ENCODE measurements around the gene ACER2.
"Not testable (repeated sequence)": the region's sequence is repeated elsewhere in the genome, so short reads cannot be mapped to it uniquely, and the experiment has no call there.

The ACER2 gene

GRCh38 chr9:19411316-19411715 lies 2.5 kb downstream of the ACER2 start:
- no peak for ATAC-seq
- TF ChIP-seq BACH2 (CRISPR knock-in tag; IDR thresholded peaks at IDR 0.05; ENCODE audit: borderline replicate concordance) (no peak), OSR1 (CRISPR knock-in tag; IDR thresholded peaks at IDR 0.05) (no peak), TOX (CRISPR knock-in tag; IDR thresholded peaks at IDR 0.05; ENCODE audit: borderline replicate concordance) (no peak), ZNF565 (CRISPR knock-in tag; conservative IDR thresholded peaks at IDR 0.05; ENCODE audit: low read depth) (no peak), ZNF8 (CRISPR knock-in tag; IDR thresholded peaks at IDR 0.05) (no peak), SNAI2 (CRISPR knock-in tag; IDR thresholded peaks at IDR 0.05) (no peak), RARB (CRISPR knock-in tag; IDR thresholded peaks at IDR 0.05) (no peak), ISL1 (CRISPR knock-in tag; IDR thresholded peaks at IDR 0.05) (no peak), ZNF70 (CRISPR knock-in tag; IDR thresholded peaks at IDR 0.05) (no peak), ESRRG (CRISPR knock-in tag; IDR thresholded peaks at IDR 0.05) (no peak), ZC3H10 (CRISPR knock-in tag; IDR thresholded peaks at IDR 0.05) (no peak), ARNTL (CRISPR knock-in tag; IDR thresholded peaks at IDR 0.05; ENCODE audit: borderline replicate concordance, low read depth) (no peak), ZFP30 (CRISPR knock-in tag; IDR thresholded peaks at IDR 0.05) (no peak), PPARA (CRISPR knock-in tag; IDR thresholded peaks at IDR 0.05; ENCODE audit: borderline replicate concordance) (no peak)
- TF ChIP-seq, protein P1, sequence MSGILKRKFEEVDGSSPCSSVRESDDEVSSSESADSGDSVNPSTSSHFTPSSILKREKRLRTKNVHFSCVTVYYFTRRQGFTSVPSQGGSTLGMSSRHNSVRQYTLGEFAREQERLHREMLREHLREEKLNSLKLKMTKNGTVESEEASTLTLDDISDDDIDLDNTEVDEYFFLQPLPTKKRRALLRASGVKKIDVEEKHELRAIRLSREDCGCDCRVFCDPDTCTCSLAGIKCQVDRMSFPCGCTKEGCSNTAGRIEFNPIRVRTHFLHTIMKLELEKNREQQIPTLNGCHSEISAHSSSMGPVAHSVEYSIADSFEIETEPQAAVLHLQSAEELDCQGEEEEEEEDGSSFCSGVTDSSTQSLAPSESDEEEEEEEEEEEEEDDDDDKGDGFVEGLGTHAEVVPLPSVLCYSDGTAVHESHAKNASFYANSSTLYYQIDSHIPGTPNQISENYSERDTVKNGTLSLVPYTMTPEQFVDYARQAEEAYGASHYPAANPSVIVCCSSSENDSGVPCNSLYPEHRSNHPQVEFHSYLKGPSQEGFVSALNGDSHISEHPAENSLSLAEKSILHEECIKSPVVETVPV (CRISPR knock-in tag; IDR thresholded peaks at IDR 0.05), result no peak
- TF ChIP-seq, protein P2, sequence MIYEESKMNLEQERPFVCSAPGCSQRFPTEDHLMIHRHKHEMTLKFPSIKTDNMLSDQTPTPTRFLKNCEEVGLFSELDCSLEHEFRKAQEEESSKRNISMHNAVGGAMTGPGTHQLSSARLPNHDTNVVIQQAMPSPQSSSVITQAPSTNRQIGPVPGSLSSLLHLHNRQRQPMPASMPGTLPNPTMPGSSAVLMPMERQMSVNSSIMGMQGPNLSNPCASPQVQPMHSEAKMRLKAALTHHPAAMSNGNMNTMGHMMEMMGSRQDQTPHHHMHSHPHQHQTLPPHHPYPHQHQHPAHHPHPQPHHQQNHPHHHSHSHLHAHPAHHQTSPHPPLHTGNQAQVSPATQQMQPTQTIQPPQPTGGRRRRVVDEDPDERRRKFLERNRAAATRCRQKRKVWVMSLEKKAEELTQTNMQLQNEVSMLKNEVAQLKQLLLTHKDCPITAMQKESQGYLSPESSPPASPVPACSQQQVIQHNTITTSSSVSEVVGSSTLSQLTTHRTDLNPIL (CRISPR knock-in tag; IDR thresholded peaks at IDR 0.05; ENCODE audit: low read depth), result no peak
- TF ChIP-seq, protein P3, sequence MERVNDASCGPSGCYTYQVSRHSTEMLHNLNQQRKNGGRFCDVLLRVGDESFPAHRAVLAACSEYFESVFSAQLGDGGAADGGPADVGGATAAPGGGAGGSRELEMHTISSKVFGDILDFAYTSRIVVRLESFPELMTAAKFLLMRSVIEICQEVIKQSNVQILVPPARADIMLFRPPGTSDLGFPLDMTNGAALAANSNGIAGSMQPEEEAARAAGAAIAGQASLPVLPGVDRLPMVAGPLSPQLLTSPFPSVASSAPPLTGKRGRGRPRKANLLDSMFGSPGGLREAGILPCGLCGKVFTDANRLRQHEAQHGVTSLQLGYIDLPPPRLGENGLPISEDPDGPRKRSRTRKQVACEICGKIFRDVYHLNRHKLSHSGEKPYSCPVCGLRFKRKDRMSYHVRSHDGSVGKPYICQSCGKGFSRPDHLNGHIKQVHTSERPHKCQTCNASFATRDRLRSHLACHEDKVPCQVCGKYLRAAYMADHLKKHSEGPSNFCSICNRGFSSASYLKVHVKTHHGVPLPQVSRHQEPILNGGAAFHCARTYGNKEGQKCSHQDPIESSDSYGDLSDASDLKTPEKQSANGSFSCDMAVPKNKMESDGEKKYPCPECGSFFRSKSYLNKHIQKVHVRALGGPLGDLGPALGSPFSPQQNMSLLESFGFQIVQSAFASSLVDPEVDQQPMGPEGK (CRISPR knock-in tag; IDR thresholded peaks at IDR 0.05; ENCODE audit: borderline replicate concordance), result no peak
- TF ChIP-seq, protein P4, sequence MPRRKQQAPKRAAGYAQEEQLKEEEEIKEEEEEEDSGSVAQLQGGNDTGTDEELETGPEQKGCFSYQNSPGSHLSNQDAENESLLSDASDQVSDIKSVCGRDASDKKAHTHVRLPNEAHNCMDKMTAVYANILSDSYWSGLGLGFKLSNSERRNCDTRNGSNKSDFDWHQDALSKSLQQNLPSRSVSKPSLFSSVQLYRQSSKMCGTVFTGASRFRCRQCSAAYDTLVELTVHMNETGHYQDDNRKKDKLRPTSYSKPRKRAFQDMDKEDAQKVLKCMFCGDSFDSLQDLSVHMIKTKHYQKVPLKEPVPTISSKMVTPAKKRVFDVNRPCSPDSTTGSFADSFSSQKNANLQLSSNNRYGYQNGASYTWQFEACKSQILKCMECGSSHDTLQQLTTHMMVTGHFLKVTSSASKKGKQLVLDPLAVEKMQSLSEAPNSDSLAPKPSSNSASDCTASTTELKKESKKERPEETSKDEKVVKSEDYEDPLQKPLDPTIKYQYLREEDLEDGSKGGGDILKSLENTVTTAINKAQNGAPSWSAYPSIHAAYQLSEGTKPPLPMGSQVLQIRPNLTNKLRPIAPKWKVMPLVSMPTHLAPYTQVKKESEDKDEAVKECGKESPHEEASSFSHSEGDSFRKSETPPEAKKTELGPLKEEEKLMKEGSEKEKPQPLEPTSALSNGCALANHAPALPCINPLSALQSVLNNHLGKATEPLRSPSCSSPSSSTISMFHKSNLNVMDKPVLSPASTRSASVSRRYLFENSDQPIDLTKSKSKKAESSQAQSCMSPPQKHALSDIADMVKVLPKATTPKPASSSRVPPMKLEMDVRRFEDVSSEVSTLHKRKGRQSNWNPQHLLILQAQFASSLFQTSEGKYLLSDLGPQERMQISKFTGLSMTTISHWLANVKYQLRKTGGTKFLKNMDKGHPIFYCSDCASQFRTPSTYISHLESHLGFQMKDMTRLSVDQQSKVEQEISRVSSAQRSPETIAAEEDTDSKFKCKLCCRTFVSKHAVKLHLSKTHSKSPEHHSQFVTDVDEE (CRISPR knock-in tag; IDR thresholded peaks at IDR 0.05), result no peak

DNA sequence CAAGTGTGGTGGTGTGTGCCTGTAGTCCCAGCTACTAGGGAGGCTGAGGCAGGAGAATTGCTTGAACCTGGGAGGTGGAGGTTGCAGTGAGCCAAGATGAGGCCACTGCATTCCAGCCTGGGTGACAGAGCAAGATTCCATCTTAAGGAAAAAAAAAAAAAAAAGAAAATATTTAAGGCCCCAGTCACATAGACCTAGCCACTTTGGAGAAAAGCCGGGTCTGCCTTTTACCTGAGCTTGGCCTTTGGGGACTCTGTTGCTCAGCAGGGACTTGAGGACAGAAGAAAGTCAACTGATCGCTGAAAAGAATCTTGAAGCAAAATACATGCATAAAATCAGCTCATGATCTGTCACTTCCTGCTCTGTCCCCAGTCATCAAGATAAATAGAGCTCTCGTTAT lies 4.6 kb downstream of the ACER2 start:
- not testable (repeated sequence) for ATAC-seq

- TF ChIP-seq ZNF8 (CRISPR knock-in tag; IDR thresholded peaks at IDR 0.05) (no peak), ISL1 (CRISPR knock-in tag; IDR thresholded peaks at IDR 0.05) (no peak), GLIS3 (CRISPR knock-in tag; IDR thresholded peaks at IDR 0.05) (no peak), BACH2 (CRISPR knock-in tag; IDR thresholded peaks at IDR 0.05; ENCODE audit: borderline replicate concordance) (no peak), PPARA (CRISPR knock-in tag; IDR thresholded peaks at IDR 0.05; ENCODE audit: borderline replicate concordance) (no peak), POU6F1 (CRISPR knock-in tag; IDR thresholded peaks at IDR 0.05; ENCODE audit: borderline replicate concordance, low read depth) (no peak), CSDC2 (CRISPR knock-in tag; IDR thresholded peaks at IDR 0.05) (no peak), ZC3H10 (CRISPR knock-in tag; IDR thresholded peaks at IDR 0.05) (no peak), ARNTL (CRISPR knock-in tag; IDR thresholded peaks at IDR 0.05; ENCODE audit: borderline replicate concordance, low read depth) (no peak), TOX (CRISPR knock-in tag; IDR thresholded peaks at IDR 0.05; ENCODE audit: borderline replicate concordance) (no peak), ESRRG (CRISPR knock-in tag; IDR thresholded peaks at IDR 0.05) (no peak), SNAI2 (CRISPR knock-in tag; IDR thresholded peaks at IDR 0.05) (no peak), ZFP30 (CRISPR knock-in tag; IDR thresholded peaks at IDR 0.05) (no peak)
- TF ChIP-seq, protein P2 (CRISPR knock-in tag; IDR thresholded peaks at IDR 0.05; ENCODE audit: low read depth), result no peak
- TF ChIP-seq, protein P3 (CRISPR knock-in tag; IDR thresholded peaks at IDR 0.05; ENCODE audit: borderline replicate concordance), result no peak
- TF ChIP-seq, protein P4 (CRISPR knock-in tag; IDR thresholded peaks at IDR 0.05), result no peak
- no peak for ATAC-seq
Measured at GRCh38 chr9:19416143-19416542, 7.3 kb downstream of the ACER2 start.

All from SK-N-SH treated with all-trans-retinoic acid at 6 μM for 48 hours (cell line).